B cell (primary cell): ENCODE data around the gene CTNNBL1. TPM values are rescaled to one million over a fixed set of nuclear protein-coding genes. Genes with fewer than 3 reads are reported as not detected.
A peak's percentile ranks its signal among the peaks of the same experiment; 100 is the strongest.

ENCODE experiments used
- ATAC-seq: fragments of 200-7000 bp; cut with Tn5 transposase; one replicate; pipeline ENCODE4 v1.10.0; 2021; ENCODE audit warnings: low read depth, mild to moderate bottlenecking, moderate number of reproducible peaks, moderate library complexity
- CTCF ChIA-PET: fragments of 350-600 bp; sonication (Branson Sonifier 250); formaldehyde crosslinking; loops from one replicate; lab custom pipeline; 2021; ENCODE audit warnings: antibody characterized with exemption, inconsistent platforms; lab: Charles Lee
- POLR2A ChIA-PET: fragments of 350-600 bp; sonication (Branson Sonifier 250); formaldehyde crosslinking; loops from one replicate; lab custom pipeline; 2021; ENCODE audit warnings: antibody characterized with exemption; lab: Charles Lee
- DNase-seq: peaks from one replicate; pipeline ENCODE4 v3.0.0; 2013
- H2AFZ ChIP-seq: 2 replicates; pipeline ENCODE4 v1.6.1; 2012; ENCODE audit warnings: mild to moderate bottlenecking, low read depth, low read length; ENCODE audit not compliant: insufficient read depth, poor library complexity, severe bottlenecking
- H3K27ac ChIP-seq, 2 donors: 1 replicate in 1 of 2; 2 replicates in 1 of 2; pipeline ENCODE4 v1.5.1; 2012 to 2013; ENCODE audit warnings: low read length in 2 of 2, mild to moderate bottlenecking in 2 of 2, moderate library complexity in 1 of 2
- H3K27me3 ChIP-seq, 4 experiments: fragments of 200-600 bp in 1 of 4; sonication (generic) in 1 of 4; replicated peaks in 1 of 4; 1 replicate in 2 of 4; 2 replicates in 2 of 4; pipeline versions ENCODE4 v1.6.1 to v1.7.0; 2013 to 2016; ENCODE audit warnings: low read length in 3 of 4, mild to moderate bottlenecking in 2 of 4, mixed read lengths in 1 of 4, moderate library complexity in 1 of 4; ENCODE audit not compliant: insufficient read depth in 4 of 4, control insufficient read depth in 3 of 4; ENCODE audit errors: control extremely low read depth in 1 of 4
- H3K36me3 ChIP-seq, 2 experiments: replicated peaks in 1 of 2; 1 replicate in 1 of 2; 2 replicates in 1 of 2; pipeline versions ENCODE4 v1.6.1 to v1.7.1; 2013; ENCODE audit warnings: low read length in 1 of 2; ENCODE audit not compliant: insufficient read depth in 2 of 2, control insufficient read depth in 1 of 2; ENCODE audit errors: control extremely low read depth in 1 of 2, extremely low read depth in 1 of 2
- H3K4me1 ChIP-seq, 2 donors: fragments of 200-600 bp in 1 of 2; sonication (generic) in 1 of 2; 1 replicate in 1 of 2; 2 replicates in 1 of 2; pipeline versions ENCODE4 v1.5.1 to v1.6.1; 2013 to 2017; ENCODE audit warnings: low read length in 2 of 2; ENCODE audit not compliant: control insufficient read depth in 2 of 2, insufficient read depth in 2 of 2
- H3K4me2 ChIP-seq: replicated peaks from 2 replicates; pipeline ENCODE3; 2012; ENCODE audit warnings: mild to moderate bottlenecking, low read depth, low read length; ENCODE audit not compliant: poor library complexity, severe bottlenecking
- H3K4me3 ChIP-seq, 5 experiments: fragments of 200-600 bp in 1 of 5; sonication (generic) in 1 of 5; 1 replicate in 3 of 5; 2 replicates in 2 of 5; pipeline versions ENCODE4 v1.5.1 to v1.7.0; 2011 to 2016; ENCODE audit warnings: low read length in 4 of 5, mild to moderate bottlenecking in 4 of 5, low read depth in 2 of 5, control low read depth in 1 of 5, moderate library complexity in 1 of 5; ENCODE audit not compliant: insufficient read depth in 1 of 5; ENCODE audit errors: control extremely low read depth in 1 of 5, extremely low read depth in 1 of 5
- H3K79me2 ChIP-seq: fragments of 200-600 bp; sonication (generic); one replicate; pipeline ENCODE4 v1.6.0; 2016; ENCODE audit warnings: low read length; ENCODE audit not compliant: control insufficient read depth, insufficient read depth
- H3K9ac ChIP-seq: fragments of 200-600 bp; sonication (generic); 2 replicates; pipeline ENCODE4 v1.6.1; 2017; ENCODE audit warnings: mild to moderate bottlenecking, low read length, moderate library complexity
- H3K9me3 ChIP-seq, 3 donors: one replicate each; pipeline versions ENCODE4 v1.6.1 to v1.7.1; 2013; ENCODE audit warnings: low read length in 2 of 3; ENCODE audit not compliant: control insufficient read depth in 2 of 3, insufficient read depth in 1 of 3; ENCODE audit errors: control extremely low read depth in 1 of 3
- H4K20me1 ChIP-seq: 2 replicates; pipeline ENCODE4 v1.6.0; 2012; ENCODE audit warnings: mild to moderate bottlenecking, low read length; ENCODE audit not compliant: insufficient read depth, control insufficient read depth, poor library complexity, severe bottlenecking
- H3K27ac Mint-ChIP-seq: one replicate; pipeline ENCODE4 v1.8.0; 2021; ENCODE audit warnings: mixed read lengths
- H3K27me3 Mint-ChIP-seq: one replicate; pipeline ENCODE4 v1.8.0; 2021; ENCODE audit warnings: mixed read lengths
- H3K4me1 Mint-ChIP-seq: one replicate; pipeline ENCODE4 v1.8.0; 2021; ENCODE audit warnings: mixed read lengths
- H3K4me3 Mint-ChIP-seq: one replicate; pipeline ENCODE4 v1.8.0; 2021; ENCODE audit warnings: mixed read lengths
- H3K9me3 Mint-ChIP-seq: one replicate; pipeline ENCODE4 v1.8.0; 2022; ENCODE audit warnings: mixed read lengths; ENCODE audit not compliant: insufficient read depth
- CTCF ChIP-seq: fragments of 200-600 bp; IDR thresholded peaks from one replicate; pipeline ENCODE4 v1.8.0; 2022; ENCODE audit warnings: antibody characterized with exemption, mild to moderate bottlenecking
- EZH2 ChIP-seq: IDR thresholded peaks from 2 replicates; pipeline ENCODE4 v1.6.1; 2012; ENCODE audit warnings: borderline replicate concordance, low read depth, mild to moderate bottlenecking, moderate library complexity, low read length; ENCODE audit not compliant: insufficient read depth, poor library complexity, severe bottlenecking
- WGBS: methylation state at CpG from one replicate; pipeline ENCODE4 v1.1.5; 2013; ENCODE audit warnings: missing lambda C conversion rate; ENCODE audit not compliant: insufficient coverage; 5-methylcytosine and 5-hydroxymethylcytosine counted together
- intact Hi-C: fragments of 100-400 bp; cut with micrococcal nuclease; formaldehyde crosslinking; loops from one replicate; pipeline ENCODE4 v1.10.0; 2022
- polyA plus RNA-seq: library from polyadenylated mRNA; depleted of rRNA; stranded (reverse); fragments of >200 nt; gene quantifications from 2 replicates; pipeline ENCODE4 v1.2.3, GENCODE V29; 2012
- total RNA-seq, 2 donors: library from RNA; stranded (reverse); fragments of 120-200 nt in 1 of 2; gene quantifications; 1 replicate in 1 of 2; 2 replicates in 1 of 2; pipeline versions ENCODE4 v1.2.3 to v1.2.4, GENCODE V29; 2013 to 2022

CTNNBL1 gene
- total and polyA plus RNA-seq, 2 donors (not counting 1 experiment from before 2014, with no cell fraction given): 25.3 to 64.7 TPM

GRCh38 chr20:37749620-37750403, 56.0 kb downstream of the CTNNBL1 start:
- ATAC-seq (peak; percentile 62), DNase-seq (peak; percentile 25)
- peak overlapping the region; percentile 54 for H3K27ac Mint-ChIP-seq
- no peaks in the 10 kb centered on the region for H3K79me2 ChIP-seq
- no peak overlapping the region for H3K9ac ChIP-seq
- peaks cover 19% of the 10 kb centered on the region for H3K4me1 Mint-ChIP-seq
- H3K27ac ChIP-seq: no peak overlapping the region
- H3K9me3 ChIP-seq: no peaks in the 10 kb centered on the region
- WGBS: 59% methylated on average over 4 of the region's 8 CpGs
- no peak overlapping the region for H2AFZ ChIP-seq
- CTCF ChIA-PET: interaction anchor here (0.5 to 1.0 kb wide), 2 partner anchors 55 to 572 kb away, joined by 3 to 4 read pairs; no protein-coding TSS in a partner anchor
- H3K27me3 Mint-ChIP-seq: no peaks in the 10 kb centered on the region
- TF ChIP-seq EZH2: no peak
- TF ChIP-seq CTCF: no peak
- peaks cover 6 to 45% of the 10 kb centered on the region in 2 experiments for H3K36me3 ChIP-seq
- H4K20me1 ChIP-seq: no peaks in the 10 kb centered on the region
- intact Hi-C loops: loop anchor here (10.0 kb wide), 2 partner anchors 55 to 175 kb away; no protein-coding TSS in a partner anchor
- no peak overlapping the region for H3K4me2 ChIP-seq
- no peaks in the 10 kb centered on the region for H3K9me3 Mint-ChIP-seq
- POLR2A ChIA-PET: no interaction called here
- H3K27me3 ChIP-seq: no peaks in the 10 kb centered on the region
- H3K4me1 ChIP-seq: peaks cover 0 to 8% of the 10 kb centered on the region in 2 donors
- no peak overlapping the region for H3K4me3 ChIP-seq
- H3K4me3 Mint-ChIP-seq: no peak overlapping the region

GRCh38 chr20:37755665-37756064, 61.8 kb downstream of the CTNNBL1 start:
- Histone ChIP-seq H3K4me3 (no peak overlapping the region), H3K4me1 (peaks cover 4 to 8% of the 10 kb centered on the region in 2 donors), H3K4me2 (no peak overlapping the region), H3K27ac (no peak overlapping the region), H2AFZ (no peak overlapping the region), H3K9me3 (no peaks in the 10 kb centered on the region), H4K20me1 (no peaks in the 10 kb centered on the region), H3K9ac (no peak overlapping the region), H3K36me3 (peaks cover 4 to 19% of the 10 kb centered on the region in 2 experiments), H3K27me3 (no peaks in the 10 kb centered on the region), H3K79me2 (peaks cover 14% of the 10 kb centered on the region)
- Mint-ChIP-seq H3K9me3 (no peaks in the 10 kb centered on the region), H3K27ac (no peak overlapping the region), H3K27me3 (no peaks in the 10 kb centered on the region), H3K4me3 (no peak overlapping the region), H3K4me1 (peaks cover 24% of the 10 kb centered on the region)
- ChIA-PET POLR2A (no interaction called here), CTCF (interaction anchor here (0.8 to 1.8 kb wide), 5 partner anchors 10 to 237 kb away, joined by 3 to 10 read pairs (median 4); no protein-coding TSS in a partner anchor)
- 90% methylated on average over 3 of the region's 3 CpGs for WGBS
- no peak for DNase-seq
- no peak for ATAC-seq
- intact Hi-C loops: loop anchor here (5.0 to 10.0 kb wide), 2 partner anchors 49 to 237 kb away; no protein-coding TSS in a partner anchor
- TF ChIP-seq EZH2 (no peak), CTCF (no peak)
